BLaER1 treated with 17β-estradiol and CSF1 and Interleukin-3, amounts not matched to agents 10 nM and 100 nM (cell line): ENCODE data around the gene PCSK7.
A peak's percentile ranks its signal among the peaks of the same experiment; 100 is the strongest.

Experiments used
- H3K27ac ChIP-seq, 11 experiments: shearing (Covaris generic); formaldehyde crosslinking; 2 replicates each; pipeline ENCODE4 v1.8.1; 2022
- H3K27me3 ChIP-seq, 11 experiments: shearing (Covaris generic); formaldehyde crosslinking; 2 replicates each; pipeline ENCODE4 v1.8.1; 2022
- H3K36me3 ChIP-seq, 11 experiments: shearing (Covaris generic); formaldehyde crosslinking; 2 replicates each; pipeline ENCODE4 v1.8.1; 2022
- H3K4me1 ChIP-seq, 10 experiments: shearing (Covaris generic); formaldehyde crosslinking; 2 replicates each; pipeline ENCODE4 v1.8.1; 2022
- H3K4me2 ChIP-seq, 11 experiments: shearing (Covaris generic); formaldehyde crosslinking; 2 replicates each; pipeline ENCODE4 v1.8.1; 2022
- H3K4me3 ChIP-seq, 10 experiments: shearing (Covaris generic); formaldehyde crosslinking; 2 replicates each; pipeline ENCODE4 v1.8.1; 2022
- H3K9ac ChIP-seq, 11 experiments: shearing (Covaris generic); formaldehyde crosslinking; 2 replicates each; pipeline ENCODE4 v1.8.1; 2022
- H3K9me3 ChIP-seq, 11 experiments: shearing (Covaris generic); formaldehyde crosslinking; replicated peaks in 1 of 11; 2 replicates each; pipeline ENCODE4 v1.8.1; 2022
- H4K20me1 ChIP-seq, 11 experiments: shearing (Covaris generic); formaldehyde crosslinking; 2 replicates each; pipeline ENCODE4 v1.8.1; 2022
- Cebpa-rat ChIP-seq, 11 experiments: shearing (Covaris generic); IDR thresholded peaks; 2 replicates each; pipeline ENCODE4 v1.8.1; 2022

PCSK7 gene

GRCh38 chr11:117191680-117192400 lies 40.0 kb downstream of the PCSK7 start:
- no peak overlapping the region for H3K4me3 ChIP-seq
- peaks cover 52 to 88% (median 69%) of the 10 kb centered on the region in 10 experiments for H3K4me1 ChIP-seq
- H3K27ac ChIP-seq, result peak overlapping the region in 9 of 11 experiments; percentile 12 to 96 (median 92); a peak in 13 of 22 replicates
- peak overlapping the region in 5 of 11 experiments; percentile 12 to 89 (median 87); a peak in 8 of 22 replicates for H3K4me2 ChIP-seq
- H3K9me3 ChIP-seq, result peaks cover 0 to 5% (median 0%) of the 10 kb centered on the region in 11 experiments; a peak in 1 of 22 replicates
- TF ChIP-seq Cebpa-rat (IDR thresholded peaks at IDR 0.05), result no peak
- H3K36me3 ChIP-seq, result peaks cover 0 to 83% (median 65%) of the 10 kb centered on the region in 11 experiments; a peak in 19 of 22 replicates
- H3K9ac ChIP-seq, result peak overlapping the region in 1 of 11 experiments; percentile 5; a peak in 3 of 22 replicates
- H3K27me3 ChIP-seq, result no peaks in the 10 kb centered on the region
- H4K20me1 ChIP-seq, result no peaks in the 10 kb centered on the region

DNA sequence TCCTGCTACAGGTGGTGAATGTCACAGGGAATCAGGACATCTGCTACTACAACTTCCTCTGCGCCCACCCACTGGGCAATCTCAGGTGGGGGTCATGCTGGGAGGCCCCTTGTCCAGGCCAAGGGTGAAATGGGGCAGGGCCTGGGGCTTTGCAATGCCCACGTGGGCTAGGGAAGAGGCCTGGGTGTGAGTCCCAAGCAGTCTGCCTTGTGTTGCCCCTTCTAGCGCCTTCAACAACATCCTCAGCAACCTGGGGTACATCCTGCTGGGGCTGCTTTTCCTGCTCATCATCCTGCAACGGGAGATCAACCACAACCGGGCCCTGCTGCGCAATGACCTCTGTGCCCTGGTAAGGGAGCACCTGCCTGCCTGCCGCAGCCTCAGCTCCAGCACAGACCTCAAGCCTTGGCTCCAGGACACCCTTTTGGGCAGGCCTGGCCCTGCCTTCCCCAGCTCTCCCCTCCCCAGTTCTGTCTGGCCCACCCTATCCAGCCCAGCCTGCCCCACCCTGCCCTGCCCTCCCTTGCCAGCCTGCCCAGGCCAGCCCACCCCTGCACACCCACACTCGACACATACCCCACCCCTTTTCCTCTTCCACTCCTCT lies 41.8 kb downstream of the PCSK7 start:
- H3K9me3 ChIP-seq, result peaks cover 0 to 5% (median 0%) of the 10 kb centered on the region in 11 experiments; a peak in 1 of 22 replicates
- peak overlapping the region; percentile 81 to 95 (median 87) for H3K4me2 ChIP-seq
- TF ChIP-seq Cebpa-rat (IDR thresholded peaks at IDR 0.05), result no peak; a peak in 1 of 22 replicates
- H3K36me3 ChIP-seq, result peaks cover 0 to 67% (median 47%) of the 10 kb centered on the region in 11 experiments; a peak in 19 of 22 replicates
- H3K27me3 ChIP-seq, result no peaks in the 10 kb centered on the region
- H3K27ac ChIP-seq, result peak overlapping the region; percentile 73 to 96 (median 92)
- peaks cover 60 to 95% (median 77%) of the 10 kb centered on the region in 10 experiments for H3K4me1 ChIP-seq
- H4K20me1 ChIP-seq, result no peaks in the 10 kb centered on the region
- peak overlapping the region in 4 of 10 experiments; percentile 13 to 43 (median 29); a peak in 4 of 20 replicates for H3K4me3 ChIP-seq
- H3K9ac ChIP-seq, result peak overlapping the region; percentile 66 to 80 (median 75); a peak in 21 of 22 replicates

GRCh38 chr11:117189191-117189940 lies 42.5 kb downstream of the PCSK7 start:
- Histone ChIP-seq H3K4me2 (peak overlapping the region; percentile 81 to 95 (median 87)), H3K27ac (peak overlapping the region; percentile 73 to 96 (median 92)), H3K9ac (peak overlapping the region; percentile 66 to 80 (median 75); a peak in 21 of 22 replicates), H4K20me1 (no peaks in the 10 kb centered on the region), H3K9me3 (peaks cover 0 to 5% (median 0%) of the 10 kb centered on the region in 11 experiments; a peak in 1 of 22 replicates), H3K4me1 (peaks cover 62 to 93% (median 76%) of the 10 kb centered on the region in 10 experiments), H3K36me3 (peaks cover 0 to 66% (median 49%) of the 10 kb centered on the region in 11 experiments; a peak in 19 of 22 replicates), H3K4me3 (peak overlapping the region in 3 of 10 experiments; percentile 12 to 43 (median 43); a peak in 4 of 20 replicates), H3K27me3 (no peaks in the 10 kb centered on the region)
- TF ChIP-seq Cebpa-rat (IDR thresholded peaks at IDR 0.05), result peak; percentile 52 to 92 (median 87)

DNA sequence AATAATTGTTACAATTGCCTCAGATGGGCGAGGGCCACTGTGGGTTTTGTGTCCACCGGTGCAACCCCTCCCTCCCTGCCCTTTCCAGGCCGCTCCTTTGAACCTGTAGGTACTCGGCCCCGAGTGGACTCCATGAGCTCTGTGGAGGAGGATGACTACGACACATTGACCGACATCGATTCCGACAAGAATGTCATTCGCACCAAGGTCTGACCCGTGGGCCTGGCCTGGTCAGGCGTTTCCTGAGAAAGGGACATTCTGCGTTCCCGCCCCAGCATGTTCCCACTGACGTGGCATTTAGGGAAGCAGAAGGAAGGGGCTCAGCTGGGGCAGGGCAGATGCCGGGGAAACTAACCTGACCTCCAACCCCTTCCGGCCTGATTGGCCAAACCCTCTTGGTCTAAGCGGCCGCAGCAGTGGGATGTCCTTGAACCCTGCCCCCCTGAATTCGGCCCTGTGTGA lies 43.2 kb downstream of the PCSK7 start:
- H4K20me1 ChIP-seq, result no peaks in the 10 kb centered on the region
- H3K4me2 ChIP-seq, result peak overlapping the region; percentile 81 to 95 (median 87)
- H3K27ac ChIP-seq, result peak overlapping the region; percentile 41 to 96 (median 92); a peak in 21 of 22 replicates
- peaks cover 62 to 89% (median 76%) of the 10 kb centered on the region in 10 experiments for H3K4me1 ChIP-seq
- H3K9me3 ChIP-seq, result peaks cover 0 to 5% (median 0%) of the 10 kb centered on the region in 11 experiments; a peak in 1 of 22 replicates
- H3K4me3 ChIP-seq, result peak overlapping the region in 2 of 10 experiments; percentile 24 to 46; a peak in 1 of 20 replicates
- no peaks in the 10 kb centered on the region for H3K27me3 ChIP-seq
- TF ChIP-seq Cebpa-rat (IDR thresholded peaks at IDR 0.05), result no peak
- H3K36me3 ChIP-seq, result peaks cover 0 to 66% (median 49%) of the 10 kb centered on the region in 11 experiments; a peak in 19 of 22 replicates
- H3K9ac ChIP-seq, result peak overlapping the region; percentile 23 to 79 (median 68); a peak in 20 of 22 replicates

- H3K27me3 ChIP-seq, result no peaks in the 10 kb centered on the region
- peak overlapping the region; percentile 81 to 95 (median 87) for H3K4me2 ChIP-seq
- H4K20me1 ChIP-seq, result no peaks in the 10 kb centered on the region
- peak overlapping the region; percentile 23 to 79 (median 68); a peak in 21 of 22 replicates for H3K9ac ChIP-seq
- peaks cover 61 to 87% (median 73%) of the 10 kb centered on the region in 10 experiments for H3K4me1 ChIP-seq
- peaks cover 0 to 66% (median 49%) of the 10 kb centered on the region in 11 experiments; a peak in 20 of 22 replicates for H3K36me3 ChIP-seq
- TF ChIP-seq Cebpa-rat (IDR thresholded peaks at IDR 0.05), result no peak
- peak overlapping the region in 6 of 10 experiments; percentile 3 to 46 (median 30); a peak in 9 of 20 replicates for H3K4me3 ChIP-seq
- H3K9me3 ChIP-seq, result peaks cover 0 to 5% (median 0%) of the 10 kb centered on the region in 11 experiments; a peak in 1 of 22 replicates
- H3K27ac ChIP-seq, result peak overlapping the region; percentile 41 to 96 (median 92); a peak in 21 of 22 replicates
Observed at GRCh38 chr11:117187799-117188481, 43.9 kb downstream of the PCSK7 start.

DNA sequence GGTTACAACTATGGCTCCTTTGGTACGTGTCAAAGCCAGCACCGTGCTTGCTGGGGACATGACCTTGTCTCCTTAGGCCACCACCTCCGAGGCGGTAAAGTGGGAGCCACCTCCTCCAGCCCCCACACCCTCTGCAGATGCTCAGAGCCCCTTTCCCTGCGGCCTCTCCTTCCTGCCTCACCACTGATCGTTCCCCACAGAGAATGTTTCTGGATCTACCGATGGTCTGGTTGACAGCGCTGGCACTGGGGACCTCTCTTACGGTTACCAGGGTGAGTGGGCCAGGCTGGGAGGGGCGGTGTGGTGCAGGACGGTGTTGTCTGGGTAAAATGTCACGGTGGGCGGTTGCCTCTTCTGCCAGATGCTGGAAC lies 44.5 kb downstream of the PCSK7 start:
- Histone ChIP-seq H3K9me3 (peaks cover 0 to 5% (median 0%) of the 10 kb centered on the region in 11 experiments; a peak in 1 of 22 replicates), H3K4me1 (peaks cover 57 to 85% (median 70%) of the 10 kb centered on the region in 10 experiments), H3K4me3 (peak overlapping the region in 6 of 10 experiments; percentile 3 to 46 (median 30); a peak in 8 of 20 replicates), H3K4me2 (peak overlapping the region; percentile 81 to 95 (median 87)), H3K27ac (peak overlapping the region; percentile 41 to 96 (median 92); a peak in 21 of 22 replicates), H3K36me3 (peaks cover 5 to 66% (median 49%) of the 10 kb centered on the region in 11 experiments; a peak in 20 of 22 replicates), H3K27me3 (no peaks in the 10 kb centered on the region), H3K9ac (peak overlapping the region; percentile 23 to 79 (median 68); a peak in 19 of 22 replicates), H4K20me1 (no peaks in the 10 kb centered on the region)
- TF ChIP-seq Cebpa-rat (IDR thresholded peaks at IDR 0.05), result no peak

DNA sequence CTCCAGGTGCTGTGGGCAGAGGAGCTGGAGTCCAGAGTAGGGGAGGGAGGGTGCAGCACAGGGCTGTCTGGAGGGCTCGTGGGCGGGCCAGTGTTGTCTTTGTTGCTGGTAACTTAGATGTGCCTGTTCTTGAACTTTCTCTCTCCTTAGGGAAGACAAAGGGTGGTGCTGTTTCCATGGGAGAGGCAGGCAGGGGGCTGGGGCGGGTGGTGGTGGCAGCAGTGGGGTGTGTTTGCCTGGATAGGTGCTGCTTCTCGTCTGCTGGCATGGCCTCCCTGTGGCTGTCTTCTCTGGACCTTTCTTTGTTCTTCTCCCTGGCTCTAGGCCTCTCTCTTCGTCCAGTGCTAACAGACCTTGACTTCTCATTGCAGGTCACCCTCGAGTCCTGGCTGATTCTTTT lies 44.9 kb downstream of the PCSK7 start:
- TF ChIP-seq Cebpa-rat (IDR thresholded peaks at IDR 0.05), result no peak
- Histone ChIP-seq H3K9ac (peak overlapping the region; percentile 23 to 79 (median 68); a peak in 18 of 22 replicates), H3K27me3 (no peaks in the 10 kb centered on the region), H3K27ac (peak overlapping the region; percentile 41 to 96 (median 92); a peak in 21 of 22 replicates), H3K4me3 (peak overlapping the region in 4 of 10 experiments; percentile 2 to 46 (median 20); a peak in 5 of 20 replicates), H3K9me3 (peaks cover 0 to 5% (median 0%) of the 10 kb centered on the region in 11 experiments; a peak in 1 of 22 replicates), H3K4me2 (peak overlapping the region; percentile 81 to 95 (median 87)), H3K4me1 (peaks cover 59 to 85% (median 71%) of the 10 kb centered on the region in 10 experiments), H4K20me1 (no peaks in the 10 kb centered on the region), H3K36me3 (peaks cover 8 to 66% (median 49%) of the 10 kb centered on the region in 11 experiments; a peak in 20 of 22 replicates)
